Measurements from ENCODE around the gene HTR7. TPM values are rescaled to one million over a fixed set of nuclear protein-coding genes. Genes with fewer than 3 reads are reported as not detected.

HTR7 gene
- polyA plus RNA-seq, 1 donor: 2.2 TPM

GRCh38 chr10:90859321-90859751 is 1.5 kb upstream of the HTR7 start:
- no peak overlapping the region for H3K27ac ChIP-seq (ENCODE audit: low read length)
- no peaks in the 10 kb centered on the region for H3K36me3 ChIP-seq (ENCODE audit: control insufficient read depth, insufficient read depth, low read length)
- H3K27me3 ChIP-seq (ENCODE audit: control insufficient read depth, insufficient read depth, low read length): peaks cover 58% of the 10 kb centered on the region
- WGBS (ENCODE audit: insufficient coverage, low lambda C conversion rate): no CpG with 5 or more reads among the region's 5 CpGs
- peaks cover 3% of the 10 kb centered on the region for H3K4me1 ChIP-seq (ENCODE audit: control insufficient read depth, insufficient read depth, low read length)
- H3K4me3 ChIP-seq (ENCODE audit: low read length): no peak overlapping the region
- peaks cover 3% of the 10 kb centered on the region for H3K9me3 ChIP-seq (ENCODE audit: control insufficient read depth, low read depth, low read length)
- DNase-seq: no peak

- Histone ChIP-seq H3K4me3 (ENCODE audit: low read length) (peak overlapping the region; percentile 49), H3K9me3 (ENCODE audit: control insufficient read depth, low read depth, low read length) (peaks cover 3% of the 10 kb centered on the region), H3K27me3 (ENCODE audit: control insufficient read depth, insufficient read depth, low read length) (peaks cover 62% of the 10 kb centered on the region), H3K36me3 (ENCODE audit: control insufficient read depth, insufficient read depth, low read length) (no peaks in the 10 kb centered on the region), H3K4me1 (ENCODE audit: control insufficient read depth, insufficient read depth, low read length) (peaks cover 3% of the 10 kb centered on the region), H3K27ac (ENCODE audit: low read length) (peak overlapping the region; percentile 15)
- DNase-seq: no peak
- 41% methylated on average over 5 of the region's 10 CpGs for WGBS (ENCODE audit: insufficient coverage, low lambda C conversion rate)
Observed at GRCh38 chr10:90858461-90858968, 676 bp upstream of the HTR7 start.

- WGBS (ENCODE audit: insufficient coverage, low lambda C conversion rate): no CpG with 5 or more reads among the region's 59 CpGs
- peaks cover 55% of the 10 kb centered on the region for H3K27me3 ChIP-seq (ENCODE audit: control insufficient read depth, insufficient read depth, low read length)
- no peaks in the 10 kb centered on the region for H3K36me3 ChIP-seq (ENCODE audit: control insufficient read depth, insufficient read depth, low read length)
- peak in 1 of 2 donors; percentile 20 for DNase-seq
- H3K4me3 ChIP-seq (ENCODE audit: low read length): peak overlapping the region; percentile 30
- H3K9me3 ChIP-seq (ENCODE audit: control insufficient read depth, low read depth, low read length): peaks cover 3% of the 10 kb centered on the region
- H3K4me1 ChIP-seq (ENCODE audit: control insufficient read depth, insufficient read depth, low read length): peaks cover 3% of the 10 kb centered on the region
- no peak overlapping the region for H3K27ac ChIP-seq (ENCODE audit: low read length)
Observed at GRCh38 chr10:90856964-90857634, 740 bp downstream of the HTR7 start.

GRCh38 chr10:90856261-90856660 is 1.6 kb downstream of the HTR7 start:
- peaks cover 3% of the 10 kb centered on the region for H3K4me1 ChIP-seq (ENCODE audit: control insufficient read depth, insufficient read depth, low read length)
- H3K36me3 ChIP-seq (ENCODE audit: control insufficient read depth, insufficient read depth, low read length): no peaks in the 10 kb centered on the region
- H3K9me3 ChIP-seq (ENCODE audit: control insufficient read depth, low read depth, low read length): peaks cover 3% of the 10 kb centered on the region
- no peak for DNase-seq
- H3K27me3 ChIP-seq (ENCODE audit: control insufficient read depth, insufficient read depth, low read length): peaks cover 53% of the 10 kb centered on the region
- H3K27ac ChIP-seq (ENCODE audit: low read length): no peak overlapping the region
- no peak overlapping the region for H3K4me3 ChIP-seq (ENCODE audit: low read length)
- WGBS (ENCODE audit: insufficient coverage, low lambda C conversion rate): no CpG with 5 or more reads among the region's 3 CpGs

- no peak overlapping the region for H3K4me3 ChIP-seq (ENCODE audit: low read length)
- H3K36me3 ChIP-seq (ENCODE audit: control insufficient read depth, insufficient read depth, low read length): no peaks in the 10 kb centered on the region
- no peak overlapping the region for H3K27ac ChIP-seq (ENCODE audit: low read length)
- peaks cover 47% of the 10 kb centered on the region for H3K27me3 ChIP-seq (ENCODE audit: control insufficient read depth, insufficient read depth, low read length)
- H3K4me1 ChIP-seq (ENCODE audit: control insufficient read depth, insufficient read depth, low read length): peaks cover 3% of the 10 kb centered on the region
- peaks cover 3% of the 10 kb centered on the region for H3K9me3 ChIP-seq (ENCODE audit: control insufficient read depth, low read depth, low read length)
- no CpG with 5 or more reads among the region's 3 CpGs for WGBS (ENCODE audit: insufficient coverage, low lambda C conversion rate)
- DNase-seq: no peak
Observed at GRCh38 chr10:90855126-90855525, 2.7 kb downstream of the HTR7 start.

GRCh38 chr10:90849956-90850749 is 7.7 kb downstream of the HTR7 start:
- peaks cover 14% of the 10 kb centered on the region for H3K27me3 ChIP-seq (ENCODE audit: control insufficient read depth, insufficient read depth, low read length)
- WGBS (ENCODE audit: insufficient coverage, low lambda C conversion rate): 89% methylated on average over 1 of the region's 1 CpG

GRCh38 chr10:90847436-90847835 is 10.4 kb downstream of the HTR7 start:
- Histone ChIP-seq H3K4me1 (ENCODE audit: control insufficient read depth, insufficient read depth, low read length) (no peaks in the 10 kb centered on the region), H3K36me3 (ENCODE audit: control insufficient read depth, insufficient read depth, low read length) (no peaks in the 10 kb centered on the region), H3K9me3 (ENCODE audit: control insufficient read depth, low read depth, low read length) (no peaks in the 10 kb centered on the region), H3K4me3 (ENCODE audit: low read length) (no peak overlapping the region), H3K27ac (ENCODE audit: low read length) (no peak overlapping the region), H3K27me3 (ENCODE audit: control insufficient read depth, insufficient read depth, low read length) (no peaks in the 10 kb centered on the region)
- DNase-seq: no peak
- WGBS (ENCODE audit: insufficient coverage, low lambda C conversion rate): no CpG with 5 or more reads among the region's 1 CpG

More at GRCh38 chr10:90849956-90850749, 7.7 kb downstream of the HTR7 start:
- Histone ChIP-seq H3K27ac (ENCODE audit: low read length) (no peak overlapping the region), H3K9me3 (ENCODE audit: control insufficient read depth, low read depth, low read length) (no peaks in the 10 kb centered on the region), H3K36me3 (ENCODE audit: control insufficient read depth, insufficient read depth, low read length) (no peaks in the 10 kb centered on the region), H3K4me1 (ENCODE audit: control insufficient read depth, insufficient read depth, low read length) (no peaks in the 10 kb centered on the region), H3K4me3 (ENCODE audit: low read length) (no peak overlapping the region)
- no peak for DNase-seq

- Histone ChIP-seq H3K27me3 (ENCODE audit: control insufficient read depth, insufficient read depth, low read length) (no peaks in the 10 kb centered on the region), H3K27ac (ENCODE audit: low read length) (no peak overlapping the region), H3K4me1 (ENCODE audit: control insufficient read depth, insufficient read depth, low read length) (no peaks in the 10 kb centered on the region), H3K4me3 (ENCODE audit: low read length) (no peak overlapping the region), H3K36me3 (ENCODE audit: control insufficient read depth, insufficient read depth, low read length) (no peaks in the 10 kb centered on the region), H3K9me3 (ENCODE audit: control insufficient read depth, low read depth, low read length) (no peaks in the 10 kb centered on the region)
- no CpG with 5 or more reads among the region's 1 CpG for WGBS (ENCODE audit: insufficient coverage, low lambda C conversion rate)
- DNase-seq: no peak
Observed at GRCh38 chr10:90846746-90847145, 11.1 kb downstream of the HTR7 start.

- Histone ChIP-seq H3K27ac (ENCODE audit: low read length) (no peak overlapping the region), H3K4me1 (ENCODE audit: control insufficient read depth, insufficient read depth, low read length) (no peaks in the 10 kb centered on the region), H3K36me3 (ENCODE audit: control insufficient read depth, insufficient read depth, low read length) (no peaks in the 10 kb centered on the region), H3K4me3 (ENCODE audit: low read length) (no peak overlapping the region), H3K27me3 (ENCODE audit: control insufficient read depth, insufficient read depth, low read length) (no peaks in the 10 kb centered on the region), H3K9me3 (ENCODE audit: control insufficient read depth, low read depth, low read length) (no peaks in the 10 kb centered on the region)
- DNase-seq: no peak
- WGBS (ENCODE audit: insufficient coverage, low lambda C conversion rate): no CpG with 5 or more reads among the region's 3 CpGs
Observed at GRCh38 chr10:90845726-90846125, 12.1 kb downstream of the HTR7 start.

- Histone ChIP-seq H3K36me3 (ENCODE audit: control insufficient read depth, insufficient read depth, low read length) (no peaks in the 10 kb centered on the region), H3K4me1 (ENCODE audit: control insufficient read depth, insufficient read depth, low read length) (no peaks in the 10 kb centered on the region), H3K27me3 (ENCODE audit: control insufficient read depth, insufficient read depth, low read length) (no peaks in the 10 kb centered on the region), H3K4me3 (ENCODE audit: low read length) (no peak overlapping the region), H3K27ac (ENCODE audit: low read length) (no peak overlapping the region), H3K9me3 (ENCODE audit: control insufficient read depth, low read depth, low read length) (no peaks in the 10 kb centered on the region)
- WGBS (ENCODE audit: insufficient coverage, low lambda C conversion rate): no CpG with 5 or more reads among the region's 1 CpG
- DNase-seq: no peak
Observed at GRCh38 chr10:90842725-90843124, 15.1 kb downstream of the HTR7 start.
